ENCODE measurements around the gene MUC20. TPM values are rescaled to one million over a fixed set of nuclear protein-coding genes. Genes with fewer than 3 reads are reported as not detected.
"Not testable (repeated sequence)": the region's sequence is repeated elsewhere in the genome, so short reads cannot be mapped to it uniquely, and the experiment has no call there.

Gene MUC20
- total and polyA plus RNA-seq, 9 of the 15 experiments (the other 6 are each of a cell fraction or from before 2014, with no cell fraction given), result 0.03 to 0.23 (median 0.15) TPM; not detected in 3

GRCh38 chr3:195678391-195679015 lies 42.3 kb upstream of the MUC20 start:
- peaks cover 58% of the 10 kb centered on the region; the same call in 2 of the 3 replicates for H3K36me3 ChIP-seq (ENCODE audit: control insufficient read depth, insufficient read depth, low read length)
- H3K9me1 ChIP-seq (ENCODE audit: control insufficient read depth, insufficient read depth, low read length); H3K4me1 ChIP-seq (replicated peaks in 1 of 2; ENCODE audit: control insufficient read depth in 2 of 2, insufficient read depth in 2 of 2, low read length in 2 of 2); CTCF ChIA-PET (ENCODE audit: low intra/inter-chr PET ratio); H3K27ac ChIP-seq (ENCODE audit: extremely low read depth, low read depth, low read length); H2AFZ ChIP-seq (ENCODE audit: low read depth, low read length); POLR2A ChIA-PET; BruUV-seq (replicated peaks); H3K79me2 ChIP-seq (ENCODE audit: control insufficient read depth, insufficient read depth, low read length); intact Hi-C loops (cut with micrococcal nuclease); H4K20me1 ChIP-seq (replicated peaks; ENCODE audit: control insufficient read depth, insufficient read depth, low read length); H3K4me2 ChIP-seq (ENCODE audit: insufficient read depth, low read length); H3K4me3 ChIP-seq; H3K9me3 ChIP-seq (replicated peaks; ENCODE audit: control insufficient read depth, insufficient read depth, low read depth, low read length); ATAC-seq; H3K9ac ChIP-seq (ENCODE audit: insufficient read depth in 1 of 2, low read depth in 2 of 2, low read length in 2 of 2); H3K27me3 ChIP-seq (ENCODE audit: control insufficient read depth in 2 of 2, insufficient read depth in 2 of 2, low read length in 2 of 2); DNase-seq (ENCODE audit: extremely low read depth in 1 of 4, low spot score in 3 of 4); FAIRE-seq; in situ Hi-C loops (cut with MboI): not testable (repeated sequence)
- 80% methylated on average over 15 of the region's 15 CpGs for WGBS (ENCODE audit: insufficient coverage, low coverage, missing lambda C conversion rate)

DNA sequence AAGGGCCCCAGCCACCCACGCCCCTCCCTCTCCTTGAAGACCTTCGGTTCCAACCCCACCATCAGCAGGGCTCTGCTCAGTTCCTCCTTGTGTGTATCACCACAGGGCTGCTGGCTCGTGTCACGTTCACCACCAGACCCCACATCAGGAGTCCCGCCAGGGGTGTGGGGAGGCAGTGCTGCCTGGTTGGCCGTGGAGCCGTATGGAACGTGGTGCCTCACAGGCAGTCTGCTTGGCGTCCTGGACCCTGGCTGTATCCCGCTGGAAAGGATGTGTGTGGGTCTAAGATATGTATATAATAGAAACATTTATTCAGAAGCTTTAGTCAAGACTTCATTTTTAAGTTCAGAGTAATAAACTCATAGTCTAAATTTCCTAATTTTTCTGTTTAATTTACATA lies 40.1 kb upstream of the MUC20 start:
- BruUV-seq (replicated peaks); H3K9me1 ChIP-seq (ENCODE audit: control insufficient read depth, insufficient read depth, low read length); H3K79me2 ChIP-seq (ENCODE audit: control insufficient read depth, insufficient read depth, low read length); H3K27ac ChIP-seq (ENCODE audit: extremely low read depth, low read depth, low read length); H3K9me3 ChIP-seq (replicated peaks; ENCODE audit: control insufficient read depth, insufficient read depth, low read depth, low read length); H2AFZ ChIP-seq (ENCODE audit: low read depth, low read length); intact Hi-C loops (cut with micrococcal nuclease); FAIRE-seq; H3K4me2 ChIP-seq (ENCODE audit: insufficient read depth, low read length); H3K27me3 ChIP-seq (ENCODE audit: control insufficient read depth in 2 of 2, insufficient read depth in 2 of 2, low read length in 2 of 2); CTCF ChIA-PET (ENCODE audit: low intra/inter-chr PET ratio); H4K20me1 ChIP-seq (replicated peaks; ENCODE audit: control insufficient read depth, insufficient read depth, low read length); H3K4me1 ChIP-seq (replicated peaks in 1 of 2; ENCODE audit: control insufficient read depth in 2 of 2, insufficient read depth in 2 of 2, low read length in 2 of 2); DNase-seq (ENCODE audit: extremely low read depth in 1 of 4, low spot score in 3 of 4); in situ Hi-C loops (cut with MboI); H3K4me3 ChIP-seq; H3K9ac ChIP-seq (ENCODE audit: insufficient read depth in 1 of 2, low read depth in 2 of 2, low read length in 2 of 2); POLR2A ChIA-PET; ATAC-seq: not testable (repeated sequence)
- peaks cover 59% of the 10 kb centered on the region; the same call in 2 of the 3 replicates for H3K36me3 ChIP-seq (ENCODE audit: control insufficient read depth, insufficient read depth, low read length)
- 90% methylated on average over 7 of the region's 10 CpGs for WGBS (ENCODE audit: insufficient coverage, low coverage, missing lambda C conversion rate)

DNA sequence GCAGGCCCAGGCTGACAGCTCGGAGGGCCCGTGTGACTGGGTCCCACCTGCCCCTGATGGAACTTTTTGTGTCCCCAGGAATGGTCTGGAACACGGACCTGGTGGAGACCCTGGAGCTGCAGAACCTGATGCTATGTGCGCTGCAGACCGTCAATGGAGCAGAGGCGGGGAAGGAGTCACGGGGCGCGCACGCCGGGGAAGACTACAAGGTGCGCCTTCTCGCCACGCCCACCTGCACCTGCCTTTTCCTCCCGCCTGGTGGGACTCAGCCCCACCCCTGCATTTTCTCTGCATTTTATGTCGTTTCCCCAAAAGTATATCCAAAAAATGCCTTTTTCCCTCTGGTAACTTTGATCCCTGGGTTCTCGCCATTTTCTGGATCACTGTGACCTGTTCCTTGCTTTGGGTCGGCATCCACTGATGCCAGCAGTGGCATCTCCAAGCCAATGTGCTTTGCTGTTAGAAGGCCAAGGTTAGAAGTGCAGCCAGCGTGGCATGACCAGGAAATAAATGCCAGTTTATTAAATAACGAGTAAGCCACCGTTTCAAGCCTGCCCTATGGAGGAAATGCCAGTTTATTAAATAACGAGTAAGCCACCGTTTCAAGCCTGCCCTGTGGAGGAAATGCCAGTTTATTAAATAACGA lies 39.2 kb upstream of the MUC20 start:
- H3K4me2 ChIP-seq (ENCODE audit: insufficient read depth, low read length); H3K9me3 ChIP-seq (replicated peaks; ENCODE audit: control insufficient read depth, insufficient read depth, low read depth, low read length); POLR2A ChIA-PET; BruUV-seq (replicated peaks); in situ Hi-C loops (cut with MboI); H3K79me2 ChIP-seq (ENCODE audit: control insufficient read depth, insufficient read depth, low read length); H3K27ac ChIP-seq (ENCODE audit: extremely low read depth, low read depth, low read length); H3K4me1 ChIP-seq (replicated peaks in 1 of 2; ENCODE audit: control insufficient read depth in 2 of 2, insufficient read depth in 2 of 2, low read length in 2 of 2); H3K9ac ChIP-seq (ENCODE audit: insufficient read depth in 1 of 2, low read depth in 2 of 2, low read length in 2 of 2); FAIRE-seq; CTCF ChIA-PET (ENCODE audit: low intra/inter-chr PET ratio); H3K27me3 ChIP-seq (ENCODE audit: control insufficient read depth in 2 of 2, insufficient read depth in 2 of 2, low read length in 2 of 2); H2AFZ ChIP-seq (ENCODE audit: low read depth, low read length); intact Hi-C loops (cut with micrococcal nuclease); H4K20me1 ChIP-seq (replicated peaks; ENCODE audit: control insufficient read depth, insufficient read depth, low read length); H3K4me3 ChIP-seq; DNase-seq (ENCODE audit: extremely low read depth in 1 of 4, low spot score in 3 of 4); ATAC-seq; H3K9me1 ChIP-seq (ENCODE audit: control insufficient read depth, insufficient read depth, low read length): not testable (repeated sequence)
- peaks cover 67% of the 10 kb centered on the region; the same call in 2 of the 3 replicates for H3K36me3 ChIP-seq (ENCODE audit: control insufficient read depth, insufficient read depth, low read length)
- 93% methylated on average over 3 of the region's 24 CpGs for WGBS (ENCODE audit: insufficient coverage, low coverage, missing lambda C conversion rate)
